Measurements from ENCODE around the gene DGCR8. TPM values are rescaled to one million over a fixed set of nuclear protein-coding genes. Genes with fewer than 3 reads are reported as not detected.

DGCR8 gene
- total RNA-seq, 1 donor from 2014 or later: 29.0 TPM

DNA sequence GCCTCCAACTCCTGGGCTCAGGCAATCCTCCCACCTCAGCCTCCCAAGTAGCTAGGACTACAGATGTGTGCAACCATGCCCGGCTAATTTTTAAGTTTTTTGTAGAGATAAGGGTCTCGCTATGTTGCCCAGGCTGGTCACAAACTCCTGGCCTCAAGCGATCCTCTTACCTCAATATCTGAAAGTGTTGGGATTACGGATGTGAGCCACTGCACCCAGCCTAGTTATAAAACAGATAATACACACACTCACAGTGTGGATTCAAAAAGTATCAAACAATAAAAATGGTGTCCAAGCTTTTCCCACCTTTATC, 71.2 kb downstream of the DGCR8 start:
- no peaks in the 10 kb centered on the region for H3K27me3 ChIP-seq (ENCODE audit: insufficient read depth, low read length)
- H3K36me3 Mint-ChIP-seq (ENCODE audit: low read depth, unreplicated experiment): peaks cover 3% of the 10 kb centered on the region
- no peak overlapping the region for H3K4me2 ChIP-seq (ENCODE audit: low read length)
- no peak overlapping the region for H3K4me3 ChIP-seq (ENCODE audit: insufficient read depth, low read depth, low read length)
- no peak overlapping the region for H3K27ac ChIP-seq (ENCODE audit: low read depth, low read length)
- no peaks in the 10 kb centered on the region for H3K79me2 ChIP-seq (ENCODE audit: insufficient read depth, low read length)
- H3K36me3 ChIP-seq (ENCODE audit: insufficient read depth, low read length): no peaks in the 10 kb centered on the region
- H3K9ac ChIP-seq (ENCODE audit: low read length): no peak overlapping the region
- DNase-seq (ENCODE audit: low read depth) (no peak), FAIRE-seq (no peak)
- H3K4me1 ChIP-seq (ENCODE audit: insufficient read depth, low read length): no peaks in the 10 kb centered on the region
- H3K9me3 Mint-ChIP-seq (ENCODE audit: unreplicated experiment): no peaks in the 10 kb centered on the region
- H3K4me3 Mint-ChIP-seq (ENCODE audit: unreplicated experiment): no peak overlapping the region
- TF ChIP-seq EZH2 (IDR thresholded peaks at IDR 0.05; ENCODE audit: insufficient read depth, low read length): no peak
- TF ChIP-seq, protein P1, sequence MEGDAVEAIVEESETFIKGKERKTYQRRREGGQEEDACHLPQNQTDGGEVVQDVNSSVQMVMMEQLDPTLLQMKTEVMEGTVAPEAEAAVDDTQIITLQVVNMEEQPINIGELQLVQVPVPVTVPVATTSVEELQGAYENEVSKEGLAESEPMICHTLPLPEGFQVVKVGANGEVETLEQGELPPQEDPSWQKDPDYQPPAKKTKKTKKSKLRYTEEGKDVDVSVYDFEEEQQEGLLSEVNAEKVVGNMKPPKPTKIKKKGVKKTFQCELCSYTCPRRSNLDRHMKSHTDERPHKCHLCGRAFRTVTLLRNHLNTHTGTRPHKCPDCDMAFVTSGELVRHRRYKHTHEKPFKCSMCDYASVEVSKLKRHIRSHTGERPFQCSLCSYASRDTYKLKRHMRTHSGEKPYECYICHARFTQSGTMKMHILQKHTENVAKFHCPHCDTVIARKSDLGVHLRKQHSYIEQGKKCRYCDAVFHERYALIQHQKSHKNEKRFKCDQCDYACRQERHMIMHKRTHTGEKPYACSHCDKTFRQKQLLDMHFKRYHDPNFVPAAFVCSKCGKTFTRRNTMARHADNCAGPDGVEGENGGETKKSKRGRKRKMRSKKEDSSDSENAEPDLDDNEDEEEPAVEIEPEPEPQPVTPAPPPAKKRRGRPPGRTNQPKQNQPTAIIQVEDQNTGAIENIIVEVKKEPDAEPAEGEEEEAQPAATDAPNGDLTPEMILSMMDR (IDR thresholded peaks at IDR 0.05; ENCODE audit: insufficient read depth, low read depth, low read length): no peak
- H3K9me3 ChIP-seq (ENCODE audit: insufficient read depth, low read depth, low read length): no peaks in the 10 kb centered on the region
- peak overlapping the region; percentile 7 for H3K27ac Mint-ChIP-seq (ENCODE audit: unreplicated experiment)
- H4K20me1 ChIP-seq (ENCODE audit: insufficient read depth, low read length): peaks cover 3% of the 10 kb centered on the region
- H2AFZ ChIP-seq (ENCODE audit: low read depth, low read length): no peak overlapping the region
- H3K4me1 Mint-ChIP-seq (ENCODE audit: low read depth, unreplicated experiment): peaks cover 4% of the 10 kb centered on the region
- peaks cover 2% of the 10 kb centered on the region for H3K27me3 Mint-ChIP-seq (ENCODE audit: low read depth, unreplicated experiment)

DNA sequence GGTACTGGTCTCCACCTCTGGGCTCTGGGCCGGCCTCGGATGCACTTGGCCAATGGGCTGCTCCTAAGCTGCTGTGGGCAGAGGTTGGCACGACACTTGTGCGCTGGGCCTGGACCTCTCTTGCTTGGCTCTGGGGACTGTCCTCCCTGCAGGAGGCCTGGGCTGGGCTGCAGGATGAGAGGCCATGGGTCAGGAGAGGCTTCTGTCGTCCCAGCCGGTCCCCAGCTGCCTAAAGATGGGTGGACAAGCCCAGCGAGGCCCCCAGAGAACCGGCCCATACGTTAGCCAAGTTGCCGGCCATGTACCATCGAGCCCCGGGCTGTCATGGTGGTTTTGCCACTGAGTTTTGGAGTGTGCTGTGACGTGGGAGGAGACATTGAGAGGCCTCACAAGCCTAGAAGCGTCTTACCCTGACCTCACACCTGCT, 72.4 kb downstream of the DGCR8 start:
- no peaks in the 10 kb centered on the region for H3K36me3 Mint-ChIP-seq (ENCODE audit: low read depth, unreplicated experiment)

DNA sequence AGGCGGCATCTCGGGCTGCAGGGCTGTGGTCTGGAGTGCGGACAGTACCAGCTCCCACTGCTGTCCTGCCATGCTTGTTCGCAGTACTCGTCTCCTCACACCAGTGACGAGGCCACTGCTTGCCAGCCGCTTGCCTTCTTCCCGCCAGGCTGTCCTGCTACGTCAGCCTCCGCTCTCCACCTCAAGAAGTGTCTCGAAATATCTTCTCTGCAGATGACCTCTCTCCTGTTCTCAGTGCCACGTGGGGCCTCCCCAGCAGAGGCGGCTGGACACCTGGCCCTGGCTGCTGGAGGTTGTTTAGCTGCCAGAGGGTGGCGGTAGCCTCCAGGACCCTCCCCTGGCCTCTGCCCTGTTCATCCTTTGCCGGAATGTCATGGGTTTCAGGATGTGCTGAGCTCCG, 73.9 kb downstream of the DGCR8 start:
- no peaks in the 10 kb centered on the region for H3K4me1 ChIP-seq (ENCODE audit: insufficient read depth, low read length)
- H3K4me2 ChIP-seq (ENCODE audit: low read length): no peak overlapping the region
- no peak overlapping the region for H3K27ac ChIP-seq (ENCODE audit: low read depth, low read length)
- H4K20me1 ChIP-seq (ENCODE audit: insufficient read depth, low read length): no peaks in the 10 kb centered on the region
- TF ChIP-seq EZH2 (IDR thresholded peaks at IDR 0.05; ENCODE audit: insufficient read depth, low read length): no peak
- Mint-ChIP-seq H3K36me3 (ENCODE audit: low read depth, unreplicated experiment) (no peaks in the 10 kb centered on the region), H3K27ac (ENCODE audit: unreplicated experiment) (no peak overlapping the region), H3K4me1 (ENCODE audit: low read depth, unreplicated experiment) (no peaks in the 10 kb centered on the region), H3K4me3 (ENCODE audit: unreplicated experiment) (no peak overlapping the region), H3K9me3 (ENCODE audit: unreplicated experiment) (no peaks in the 10 kb centered on the region), H3K27me3 (ENCODE audit: low read depth, unreplicated experiment) (peaks cover 5% of the 10 kb centered on the region)
- no peak overlapping the region for H3K4me3 ChIP-seq (ENCODE audit: insufficient read depth, low read depth, low read length)
- no peaks in the 10 kb centered on the region for H3K79me2 ChIP-seq (ENCODE audit: insufficient read depth, low read length)
- H3K36me3 ChIP-seq (ENCODE audit: insufficient read depth, low read length): no peaks in the 10 kb centered on the region
- H3K27me3 ChIP-seq (ENCODE audit: insufficient read depth, low read length): no peaks in the 10 kb centered on the region
- H2AFZ ChIP-seq (ENCODE audit: low read depth, low read length): no peak overlapping the region
- no peak overlapping the region for H3K9ac ChIP-seq (ENCODE audit: low read length)
- DNase-seq (ENCODE audit: low read depth) (no peak), FAIRE-seq (no peak)
- no peaks in the 10 kb centered on the region for H3K9me3 ChIP-seq (ENCODE audit: insufficient read depth, low read depth, low read length)

More for the DNA sequence above, 72.4 kb downstream of the DGCR8 start:
- no peak overlapping the region for H3K9ac ChIP-seq (ENCODE audit: low read length)
- H4K20me1 ChIP-seq (ENCODE audit: insufficient read depth, low read length): peaks cover 3% of the 10 kb centered on the region
- H3K36me3 ChIP-seq (ENCODE audit: insufficient read depth, low read length): no peaks in the 10 kb centered on the region
- no peaks in the 10 kb centered on the region for H3K4me1 Mint-ChIP-seq (ENCODE audit: low read depth, unreplicated experiment)
- no peak overlapping the region for H2AFZ ChIP-seq (ENCODE audit: low read depth, low read length)
- FAIRE-seq: no peak
- no peak overlapping the region for H3K4me3 ChIP-seq (ENCODE audit: insufficient read depth, low read depth, low read length)
- peaks cover 2% of the 10 kb centered on the region for H3K27me3 Mint-ChIP-seq (ENCODE audit: low read depth, unreplicated experiment)
- H3K27me3 ChIP-seq (ENCODE audit: insufficient read depth, low read length): no peaks in the 10 kb centered on the region
- H3K27ac Mint-ChIP-seq (ENCODE audit: unreplicated experiment): no peak overlapping the region
- no peaks in the 10 kb centered on the region for H3K4me1 ChIP-seq (ENCODE audit: insufficient read depth, low read length)
- DNase-seq (ENCODE audit: low read depth): no peak
- H3K79me2 ChIP-seq (ENCODE audit: insufficient read depth, low read length): no peaks in the 10 kb centered on the region
- no peaks in the 10 kb centered on the region for H3K9me3 Mint-ChIP-seq (ENCODE audit: unreplicated experiment)
- no peaks in the 10 kb centered on the region for H3K9me3 ChIP-seq (ENCODE audit: insufficient read depth, low read depth, low read length)
- H3K27ac ChIP-seq (ENCODE audit: low read depth, low read length): no peak overlapping the region
- no peak overlapping the region for H3K4me2 ChIP-seq (ENCODE audit: low read length)
- no peak overlapping the region for H3K4me3 Mint-ChIP-seq (ENCODE audit: unreplicated experiment)
- TF ChIP-seq, protein P1 (IDR thresholded peaks at IDR 0.05; ENCODE audit: insufficient read depth, low read depth, low read length): no peak
- no peak for TF ChIP-seq EZH2 (IDR thresholded peaks at IDR 0.05; ENCODE audit: insufficient read depth, low read length)

All from astrocyte (in vitro differentiated cells and primary cell).